Keratinocyte (primary cell): ENCODE data around the gene DAPK2. TPM values are rescaled to one million over a fixed set of nuclear protein-coding genes. Genes with fewer than 3 reads are reported as not detected.

Source experiments
- DNase-seq: peaks from one replicate; pipeline ENCODE4 v3.0.0-alpha.2; 2011; ENCODE audit warnings: low read depth, missing footprints, low spot score
- FAIRE-seq: peaks from 2 replicates; lab custom pipeline; 2011; peaks lifted over from hg19 to GRCh38; lab: Jason Lieb, UNC
- H2AFZ ChIP-seq: 2 replicates; pipeline ENCODE4 v1.6.0; 2012; ENCODE audit warnings: low read length, control low read depth, inconsistent platforms; ENCODE audit not compliant: control insufficient read depth
- H3K27ac ChIP-seq: 2 replicates; pipeline ENCODE4 v1.5.1; 2011; ENCODE audit warnings: low read length; ENCODE audit not compliant: control insufficient read depth, insufficient read depth
- H3K27me3 ChIP-seq: 3 replicates; pipeline ENCODE4 v1.6.0; 2011; ENCODE audit warnings: low read length; ENCODE audit not compliant: control insufficient read depth, insufficient read depth; ENCODE audit errors: extremely low read depth
- H3K36me3 ChIP-seq, 2 experiments: 2 replicates in 1 of 2; 3 replicates in 1 of 2; pipeline ENCODE4 v1.5.1; 2011; ENCODE audit warnings: low read length in 2 of 2, mild to moderate bottlenecking in 1 of 2; ENCODE audit not compliant: control insufficient read depth in 2 of 2, insufficient read depth in 2 of 2; ENCODE audit errors: extremely low read depth in 1 of 2
- H3K4me1 ChIP-seq: 3 replicates; pipeline ENCODE4 v1.5.1; 2011; ENCODE audit warnings: low read length; ENCODE audit not compliant: control insufficient read depth, insufficient read depth; ENCODE audit errors: extremely low read depth
- H3K4me2 ChIP-seq: 3 replicates; pipeline ENCODE4 v1.6.0; 2011; ENCODE audit warnings: low read depth, low read length; ENCODE audit not compliant: control insufficient read depth, insufficient read depth; ENCODE audit errors: extremely low read depth
- H3K4me3 ChIP-seq, 3 experiments: fragments of 200-600 bp in 1 of 3; sonication (generic) in 1 of 3; 2 replicates in 2 of 3; 3 replicates in 1 of 3; pipeline ENCODE4 v1.5.1; 2011 to 2016; ENCODE audit warnings: low read length in 3 of 3, mild to moderate bottlenecking in 3 of 3, control low read depth in 2 of 3, inconsistent platforms in 1 of 3, low read depth in 1 of 3, mixed read lengths in 1 of 3, mixed run types in 1 of 3, moderate library complexity in 1 of 3; ENCODE audit not compliant: control insufficient read depth in 2 of 3, insufficient read depth in 2 of 3; ENCODE audit errors: extremely low read depth in 1 of 3
- H3K79me2 ChIP-seq: 2 replicates; pipeline ENCODE4 v1.6.0; 2012; ENCODE audit warnings: low read length; ENCODE audit not compliant: control insufficient read depth, insufficient read depth
- H3K9ac ChIP-seq: 3 replicates; pipeline ENCODE4 v1.6.0; 2011; ENCODE audit warnings: low read length; ENCODE audit not compliant: control insufficient read depth, insufficient read depth; ENCODE audit errors: extremely low read depth
- H3K9me1 ChIP-seq: 3 replicates; pipeline ENCODE4 v1.6.0; 2011; ENCODE audit warnings: low read length; ENCODE audit not compliant: control insufficient read depth, insufficient read depth; ENCODE audit errors: extremely low read depth
- H3K9me3 ChIP-seq: 2 replicates; pipeline ENCODE4 v1.5.1; 2012; ENCODE audit warnings: low read depth, low read length; ENCODE audit not compliant: control insufficient read depth
- H4K20me1 ChIP-seq: 3 replicates; pipeline ENCODE4 v1.6.0; 2011; ENCODE audit warnings: low read length; ENCODE audit not compliant: control insufficient read depth, insufficient read depth; ENCODE audit errors: extremely low read depth
- EZH2 ChIP-seq: IDR thresholded peaks from one replicate; pipeline ENCODE4 v1.6.1; 2012; ENCODE audit warnings: inconsistent platforms, mild to moderate bottlenecking, low read length, moderate library complexity
- dilution Hi-C: fragments of 300-500 bp; cut with MboI; formaldehyde crosslinking; loops from one replicate; pipeline ENCODE4 v1.7.0; 2020; ENCODE audit warnings: low sequenced_read_pairs; ENCODE audit not compliant: extremely low pct_ligation_motif_present
- polyA plus RNA-seq, 5 experiments: library from polyadenylated mRNA; depleted of rRNA in 3 of 5; stranded (reverse) in 3 of 5; stranded (forward) in 1 of 5; unstranded in 1 of 5; fragments of >200 nt; gene quantifications; 1 replicate in 1 of 5; 2 replicates in 3 of 5; 3 replicates in 1 of 5; pipeline versions ENCODE4 v1.2.1 to v1.2.3, GENCODE V29; 2011 to 2012; ENCODE audit warnings: missing spikeins in 2 of 5, low read depth in 1 of 5, low replicate concordance in 1 of 5
- small RNA-seq, 3 experiments: library from RNA; depleted of rRNA; stranded (forward); fragments of <200 nt; gene quantifications; one replicate each; pipeline ENCODE3, GENCODE V24; 2012; ENCODE audit warnings: low read depth in 3 of 3, low replicate concordance in 1 of 3; ENCODE audit not compliant: insufficient read length in 3 of 3
- TF ChIP-seq, protein P1 (sequence below), 3 experiments: IDR thresholded peaks in 1 of 3; conservative IDR thresholded peaks in 1 of 3; optimal IDR thresholded peaks in 1 of 3; 2 replicates in 2 of 3; 3 replicates in 1 of 3; pipeline versions ENCODE3 to v1.5.1; 2011; ENCODE audit warnings: low read length in 3 of 3, mild to moderate bottlenecking in 3 of 3, moderate library complexity in 2 of 3, control low read depth in 1 of 3, inconsistent platforms in 1 of 3; ENCODE audit not compliant: insufficient read depth in 2 of 3; ENCODE audit errors: extremely low read depth in 1 of 3

DAPK2 gene
- polyA plus RNA-seq, 1 donor (not counting 4 experiments of a cell fraction or from before 2014, with no cell fraction given): 1.4 TPM

DNA sequence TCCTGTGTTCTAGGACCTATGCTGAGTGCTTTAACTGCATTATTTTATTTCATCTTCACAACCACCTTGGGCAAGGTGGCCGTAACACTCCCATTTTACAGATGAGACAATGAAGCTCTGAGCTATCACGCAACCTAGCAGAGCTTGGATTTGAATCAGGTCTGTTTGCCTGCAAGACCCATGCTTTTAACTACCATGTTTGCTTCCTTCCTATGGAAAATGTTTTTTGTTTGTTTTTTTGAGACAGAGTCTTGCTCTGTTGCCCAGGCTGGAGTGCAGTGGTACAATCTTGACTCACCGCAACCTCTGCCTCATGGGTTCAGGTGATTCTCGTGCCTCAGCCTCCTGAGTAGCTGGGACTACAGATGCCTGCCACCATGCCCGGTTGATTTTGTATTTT, 187.8 kb downstream of the DAPK2 start:
- H3K4me1 ChIP-seq: peaks cover 14% of the 10 kb centered on the region
- no peak overlapping the region for H3K27ac ChIP-seq
- no peak overlapping the region for H3K4me2 ChIP-seq
- FAIRE-seq (no peak), DNase-seq (no peak)
- H2AFZ ChIP-seq: no peak overlapping the region
- no peaks in the 10 kb centered on the region for H3K9me1 ChIP-seq
- H3K79me2 ChIP-seq: no peaks in the 10 kb centered on the region
- H3K36me3 ChIP-seq: no peaks in the 10 kb centered on the region
- no peak overlapping the region for H3K9ac ChIP-seq
- TF ChIP-seq, protein P1, sequence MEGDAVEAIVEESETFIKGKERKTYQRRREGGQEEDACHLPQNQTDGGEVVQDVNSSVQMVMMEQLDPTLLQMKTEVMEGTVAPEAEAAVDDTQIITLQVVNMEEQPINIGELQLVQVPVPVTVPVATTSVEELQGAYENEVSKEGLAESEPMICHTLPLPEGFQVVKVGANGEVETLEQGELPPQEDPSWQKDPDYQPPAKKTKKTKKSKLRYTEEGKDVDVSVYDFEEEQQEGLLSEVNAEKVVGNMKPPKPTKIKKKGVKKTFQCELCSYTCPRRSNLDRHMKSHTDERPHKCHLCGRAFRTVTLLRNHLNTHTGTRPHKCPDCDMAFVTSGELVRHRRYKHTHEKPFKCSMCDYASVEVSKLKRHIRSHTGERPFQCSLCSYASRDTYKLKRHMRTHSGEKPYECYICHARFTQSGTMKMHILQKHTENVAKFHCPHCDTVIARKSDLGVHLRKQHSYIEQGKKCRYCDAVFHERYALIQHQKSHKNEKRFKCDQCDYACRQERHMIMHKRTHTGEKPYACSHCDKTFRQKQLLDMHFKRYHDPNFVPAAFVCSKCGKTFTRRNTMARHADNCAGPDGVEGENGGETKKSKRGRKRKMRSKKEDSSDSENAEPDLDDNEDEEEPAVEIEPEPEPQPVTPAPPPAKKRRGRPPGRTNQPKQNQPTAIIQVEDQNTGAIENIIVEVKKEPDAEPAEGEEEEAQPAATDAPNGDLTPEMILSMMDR (optimal IDR thresholded peaks at IDR 0.05 in 1 of 3, IDR thresholded peaks at IDR 0.05 in 1 of 3, conservative IDR thresholded peaks at IDR 0.05 in 1 of 3; ENCODE audit: extremely low read depth in 1 of 3, insufficient read depth in 2 of 3, low read length in 3 of 3): no peak
- no peak for TF ChIP-seq EZH2
- dilution Hi-C loops: no loop called here
- H3K9me3 ChIP-seq: no peaks in the 10 kb centered on the region
- H3K4me3 ChIP-seq: no peak overlapping the region
- no peaks in the 10 kb centered on the region for H3K27me3 ChIP-seq
- no peaks in the 10 kb centered on the region for H4K20me1 ChIP-seq

GRCh38 chr15:63857461-63857856, 188.8 kb downstream of the DAPK2 start:
- no peak overlapping the region for H2AFZ ChIP-seq
- H3K9ac ChIP-seq: no peak overlapping the region
- H3K4me1 ChIP-seq: peaks cover 14% of the 10 kb centered on the region
- dilution Hi-C loops: no loop called here
- no peak overlapping the region for H3K27ac ChIP-seq
- FAIRE-seq (no peak), DNase-seq (no peak)
- TF ChIP-seq, protein P1 (optimal IDR thresholded peaks at IDR 0.05 in 1 of 3, IDR thresholded peaks at IDR 0.05 in 1 of 3, conservative IDR thresholded peaks at IDR 0.05 in 1 of 3; ENCODE audit: extremely low read depth in 1 of 3, insufficient read depth in 2 of 3, low read length in 3 of 3): no peak
- TF ChIP-seq EZH2: no peak
- no peaks in the 10 kb centered on the region for H3K9me3 ChIP-seq
- no peaks in the 10 kb centered on the region for H3K79me2 ChIP-seq
- H3K27me3 ChIP-seq: no peaks in the 10 kb centered on the region
- no peaks in the 10 kb centered on the region for H4K20me1 ChIP-seq
- no peaks in the 10 kb centered on the region for H3K36me3 ChIP-seq
- H3K4me2 ChIP-seq: no peak overlapping the region
- no peak overlapping the region for H3K4me3 ChIP-seq
- H3K9me1 ChIP-seq: no peaks in the 10 kb centered on the region

Small RNA genes lying within 50 kb of the gene (small RNA-seq; reads per million reads assigned to genes)
- 0 reads per million in 3 experiments for gene AC015914.2
- 0 reads per million in 3 experiments for gene MIR422A

Other genes starting within 250 kb of the DAPK2 start
- 12.9 to 17.5 TPM (median 16.5 TPM) in 3 replicates for gene HERC1, start 212.5 kb downstream of the DAPK2 start, polyA plus RNA-seq
- 50.2 to 111 TPM (median 51.8 TPM) in 3 replicates for gene CIAO2A, start 47.4 kb upstream of the DAPK2 start, polyA plus RNA-seq
- gene SNX1, start 49.5 kb upstream of the DAPK2 start, polyA plus RNA-seq: 78.1 to 90.2 TPM (median 86.5 TPM) in 3 replicates
- 0.03 to 0.04 TPM in 2 of 3 replicates, not detected in the other for gene SNX22, start 105.2 kb upstream of the DAPK2 start, polyA plus RNA-seq
- gene PPIB, start 116.5 kb upstream of the DAPK2 start, polyA plus RNA-seq: 544 to 757 TPM (median 555 TPM) in 3 replicates